GM12891 (cell line): ENCODE measurements around the gene SRP68.

Source experiments
- DNase-seq: peaks from one replicate; pipeline ENCODE4 v3.0.0; 2011; ENCODE audit warnings: low spot score; ENCODE audit not compliant: insufficient read length
- FAIRE-seq: peaks from 2 replicates; lab custom pipeline; 2011; peaks lifted over from hg19 to GRCh38; lab: Jason Lieb, UNC
- PAX5 ChIP-seq: IDR thresholded peaks from 2 replicates; pipeline ENCODE4 v1.6.1; 2011; ENCODE audit warnings: low read length, moderate library complexity, mild to moderate bottlenecking; ENCODE audit not compliant: insufficient read depth, severe bottlenecking
- POLR2A ChIP-seq: IDR thresholded peaks from 2 replicates; pipeline ENCODE4 v1.6.1; 2011; ENCODE audit warnings: low read depth, low read length, control low read depth
- POLR2AphosphoS5 ChIP-seq: IDR thresholded peaks from 2 replicates; pipeline ENCODE4 v1.6.1; 2011; ENCODE audit warnings: low read depth, low read length, control low read depth
- POU2F2 ChIP-seq: IDR thresholded peaks from 2 replicates; pipeline ENCODE4 v1.6.1; 2011; ENCODE audit warnings: low read depth, mild to moderate bottlenecking, control low read depth, low read length, moderate library complexity
- SPI1 ChIP-seq: IDR thresholded peaks from 2 replicates; pipeline ENCODE4 v1.6.1; 2011; ENCODE audit warnings: low read depth, low read length, control low read depth
- TAF1 ChIP-seq: IDR thresholded peaks from 2 replicates; pipeline ENCODE4 v1.6.1; 2011; ENCODE audit warnings: low read depth, low read length, control low read depth

Gene SRP68

DNA sequence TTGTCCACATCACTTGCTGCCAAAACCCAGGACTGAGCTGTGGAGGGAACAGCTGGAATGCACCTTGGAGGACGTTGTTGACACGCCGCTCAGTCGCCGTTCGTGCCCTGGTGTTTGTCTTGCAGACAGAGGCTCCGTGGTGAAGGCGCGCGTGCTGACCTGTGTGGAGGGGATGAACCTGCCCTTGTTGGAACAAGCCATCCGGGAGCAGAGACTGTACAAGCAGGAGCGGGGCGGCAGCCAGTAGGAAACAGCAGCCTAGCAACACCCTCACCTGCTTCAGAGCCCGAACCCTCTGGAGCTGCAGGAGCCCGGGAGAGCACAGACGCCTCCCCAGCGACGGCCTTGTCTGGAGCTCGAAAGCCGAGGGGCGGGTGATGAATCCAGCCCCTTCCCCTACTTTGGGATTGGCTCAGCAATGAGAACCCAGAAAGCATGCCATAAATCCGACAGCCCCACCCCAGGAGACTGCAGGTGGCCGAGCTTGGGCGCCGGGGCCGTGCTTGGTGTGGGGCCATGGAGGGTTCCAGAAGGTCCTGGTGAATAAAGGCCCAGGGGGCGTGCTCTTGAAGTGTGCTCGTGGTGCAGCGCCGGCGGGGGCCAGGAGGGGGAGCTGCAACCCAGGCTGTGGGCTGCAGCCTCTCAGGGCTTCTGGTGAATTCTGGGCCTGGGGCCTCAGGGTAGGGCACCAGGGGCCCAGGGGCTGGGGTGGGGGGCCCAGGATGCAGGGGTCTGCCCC, 72.1 kb downstream of the SRP68 start:
- DNase-seq (peak; percentile 91), FAIRE-seq (no peak)
- TF ChIP-seq TAF1 = no peak
- no peak for TF ChIP-seq POLR2A
- no peak for TF ChIP-seq PAX5
- TF ChIP-seq POU2F2 = no peak
- TF ChIP-seq SPI1 = no peak
- TF ChIP-seq POLR2AphosphoS5 = no peak

GRCh38 chr17:75998327-75998795, 74.0 kb downstream of the SRP68 start:
- FAIRE-seq = no peak
- no peak for TF ChIP-seq PAX5
- TF ChIP-seq POLR2A = no peak
- TF ChIP-seq POLR2AphosphoS5 = no peak
- TF ChIP-seq POU2F2 = no peak
- no peak for TF ChIP-seq SPI1
- TF ChIP-seq TAF1 = no peak
- DNase-seq = no peak

- DNase-seq (peak; percentile 46), FAIRE-seq (peak; percentile 87)
- TF ChIP-seq PAX5 (no peak), SPI1 (peak; percentile 84), POLR2A (no peak), POLR2AphosphoS5 (no peak)
Measured at GRCh38 chr17:75996665-75997590, 75.4 kb downstream of the SRP68 start.

DNA sequence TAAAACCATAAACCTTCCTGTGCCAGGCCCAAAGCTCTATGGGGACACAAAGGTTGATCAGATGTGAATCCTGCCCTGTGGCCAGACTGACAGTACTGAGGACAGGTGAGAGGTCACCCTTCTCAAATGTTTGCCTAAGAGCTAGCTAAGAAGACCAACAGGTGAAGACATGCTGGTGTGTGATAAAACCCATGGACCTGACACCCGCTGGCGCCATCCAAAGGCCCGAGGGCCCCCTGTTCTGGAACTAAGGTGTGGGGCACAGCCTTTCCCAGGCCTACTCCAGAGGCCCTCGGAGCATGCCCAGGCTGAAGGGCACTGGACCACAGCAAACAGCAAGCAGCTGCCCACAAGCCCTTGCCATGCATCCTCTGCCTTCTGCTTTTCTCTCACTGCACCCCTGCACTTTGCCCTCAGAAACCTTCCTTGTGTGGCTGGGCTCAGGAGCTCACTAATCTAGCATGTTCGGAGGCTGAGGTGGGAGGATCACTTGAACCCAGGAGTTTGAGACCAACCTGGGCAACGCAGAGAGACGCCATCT, 76.9 kb downstream of the SRP68 start:
- TF ChIP-seq TAF1 (no peak), POLR2A (no peak), SPI1 (no peak), POLR2AphosphoS5 (no peak), PAX5 (no peak), POU2F2 (no peak)
- FAIRE-seq = no peak
- DNase-seq = no peak

GRCh38 chr17:75994802-75995370, 77.4 kb downstream of the SRP68 start:
- DNase-seq = no peak
- TF ChIP-seq PAX5 (no peak), POLR2AphosphoS5 (no peak), POU2F2 (no peak), TAF1 (no peak), POLR2A (no peak), SPI1 (no peak)
- no peak for FAIRE-seq

- FAIRE-seq (no peak), DNase-seq (no peak)
- no peak for TF ChIP-seq POLR2A
- no peak for TF ChIP-seq POU2F2
- TF ChIP-seq POLR2AphosphoS5 = no peak
- TF ChIP-seq TAF1 = no peak
- no peak for TF ChIP-seq PAX5
- no peak for TF ChIP-seq SPI1
Measured at GRCh38 chr17:75991396-75991795, 80.9 kb downstream of the SRP68 start.
